Neutrophil (primary cell): ENCODE measurements around the gene SGMS1.

Source experiments
- H3K27ac ChIP-seq: fragments of 200-600 bp; sonication (generic); 2 replicates; pipeline ENCODE4 v1.5.1; 2016; ENCODE audit warnings: mild to moderate bottlenecking, moderate library complexity
- H3K27me3 ChIP-seq: fragments of 200-600 bp; sonication (generic); 2 replicates; pipeline ENCODE4 v1.6.0; 2016; ENCODE audit warnings: mild to moderate bottlenecking
- H3K36me3 ChIP-seq: fragments of 200-600 bp; sonication (generic); 2 replicates; pipeline ENCODE4 v1.5.1; 2017
- H3K4me1 ChIP-seq, 2 experiments: fragments of 200-600 bp in 1 of 2; sonication (generic) in 1 of 2; 1 replicate in 1 of 2; 2 replicates in 1 of 2; pipeline versions ENCODE4 v1.5.1 to v1.6.1; 2013 to 2016; ENCODE audit warnings: low read depth in 1 of 2, low read length in 1 of 2, mild to moderate bottlenecking in 1 of 2, moderate library complexity in 1 of 2; ENCODE audit not compliant: control insufficient read depth in 1 of 2, insufficient read depth in 1 of 2
- H3K4me3 ChIP-seq, 2 experiments: fragments of 200-600 bp in 1 of 2; sonication (generic) in 1 of 2; 1 replicate in 1 of 2; 2 replicates in 1 of 2; pipeline ENCODE4 v1.5.1; 2013 to 2016; ENCODE audit warnings: low read depth in 1 of 2, low read length in 1 of 2, mild to moderate bottlenecking in 1 of 2, moderate library complexity in 1 of 2
- H3K9me3 ChIP-seq: fragments of 200-600 bp; sonication (generic); 2 replicates; pipeline ENCODE4 v1.5.1; 2016
- TF ChIP-seq, protein P1 (sequence below): fragments of 200-600 bp; sonication (generic); IDR thresholded peaks from 2 replicates; pipeline ENCODE4 v1.5.1; 2016; ENCODE audit warnings: antibody characterized with exemption

Gene SGMS1

DNA sequence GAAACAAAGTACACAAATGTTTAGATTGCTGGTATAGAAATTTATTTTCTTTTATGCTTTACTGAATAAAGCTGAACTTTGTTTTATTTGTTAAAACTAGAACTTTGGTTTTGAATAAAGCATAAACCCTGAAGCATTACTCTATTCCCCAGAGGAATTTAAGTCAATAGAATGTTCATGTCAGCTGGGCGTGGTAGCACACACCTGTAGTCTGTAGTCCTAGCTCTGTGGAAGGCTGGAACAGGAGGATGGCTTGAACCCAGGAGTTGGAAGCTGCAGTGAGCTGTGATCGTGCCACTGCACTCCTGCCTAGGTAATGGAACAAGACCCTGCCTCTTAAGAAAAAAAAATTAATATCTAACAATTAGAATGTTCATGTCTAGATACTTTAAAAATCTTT is 233.5 kb downstream of the SGMS1 start:
- Histone ChIP-seq H3K4me3 (no peak overlapping the region), H3K4me1 (peaks cover 6 to 18% of the 10 kb centered on the region in 2 experiments), H3K9me3 (no peaks in the 10 kb centered on the region), H3K36me3 (no peaks in the 10 kb centered on the region), H3K27ac (no peak overlapping the region), H3K27me3 (no peaks in the 10 kb centered on the region)
- TF ChIP-seq, protein P1, sequence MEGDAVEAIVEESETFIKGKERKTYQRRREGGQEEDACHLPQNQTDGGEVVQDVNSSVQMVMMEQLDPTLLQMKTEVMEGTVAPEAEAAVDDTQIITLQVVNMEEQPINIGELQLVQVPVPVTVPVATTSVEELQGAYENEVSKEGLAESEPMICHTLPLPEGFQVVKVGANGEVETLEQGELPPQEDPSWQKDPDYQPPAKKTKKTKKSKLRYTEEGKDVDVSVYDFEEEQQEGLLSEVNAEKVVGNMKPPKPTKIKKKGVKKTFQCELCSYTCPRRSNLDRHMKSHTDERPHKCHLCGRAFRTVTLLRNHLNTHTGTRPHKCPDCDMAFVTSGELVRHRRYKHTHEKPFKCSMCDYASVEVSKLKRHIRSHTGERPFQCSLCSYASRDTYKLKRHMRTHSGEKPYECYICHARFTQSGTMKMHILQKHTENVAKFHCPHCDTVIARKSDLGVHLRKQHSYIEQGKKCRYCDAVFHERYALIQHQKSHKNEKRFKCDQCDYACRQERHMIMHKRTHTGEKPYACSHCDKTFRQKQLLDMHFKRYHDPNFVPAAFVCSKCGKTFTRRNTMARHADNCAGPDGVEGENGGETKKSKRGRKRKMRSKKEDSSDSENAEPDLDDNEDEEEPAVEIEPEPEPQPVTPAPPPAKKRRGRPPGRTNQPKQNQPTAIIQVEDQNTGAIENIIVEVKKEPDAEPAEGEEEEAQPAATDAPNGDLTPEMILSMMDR, result no peak

DNA sequence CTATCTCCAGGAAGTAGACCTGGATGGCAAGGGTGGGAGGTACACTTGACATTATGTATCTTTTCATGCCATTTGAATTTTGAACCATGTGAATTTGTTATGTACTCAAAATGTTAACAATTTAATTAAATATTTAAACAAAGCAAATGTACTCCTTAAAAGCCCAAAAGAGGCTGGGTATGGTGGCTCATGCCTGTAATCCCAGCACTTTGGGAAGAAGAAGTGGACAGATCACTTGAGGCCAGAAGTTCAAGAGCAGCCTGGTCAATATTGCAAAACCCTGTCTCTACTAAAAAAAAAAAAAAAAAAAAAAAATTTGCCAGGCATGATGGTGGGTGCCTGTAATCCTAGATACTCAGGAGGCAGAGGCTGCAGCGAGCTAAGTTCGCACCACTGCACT is 235.6 kb downstream of the SGMS1 start:
- Histone ChIP-seq H3K36me3 (no peaks in the 10 kb centered on the region), H3K4me3 (no peak overlapping the region), H3K9me3 (no peaks in the 10 kb centered on the region), H3K4me1 (peaks cover 0 to 5% of the 10 kb centered on the region in 2 experiments), H3K27ac (no peak overlapping the region), H3K27me3 (no peaks in the 10 kb centered on the region)
- TF ChIP-seq, protein P1, result no peak

DNA sequence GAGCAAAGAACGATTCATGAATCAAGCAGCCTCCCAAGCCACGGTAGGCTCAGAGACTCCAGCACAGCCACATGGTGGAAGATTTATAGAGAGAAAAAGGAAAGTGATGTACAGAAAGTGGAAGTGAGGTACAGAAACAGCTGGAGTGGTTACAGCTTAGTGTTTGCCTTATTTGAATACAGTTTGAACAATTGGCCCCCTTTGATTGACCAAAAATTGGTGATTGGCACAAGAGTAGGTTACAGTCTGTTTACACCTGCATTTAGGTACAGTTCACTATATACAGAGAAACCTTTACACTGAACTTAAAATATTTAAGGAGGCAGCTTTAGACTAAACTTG is 236.1 kb downstream of the SGMS1 start:
- no peak overlapping the region for H3K27ac ChIP-seq
- H3K27me3 ChIP-seq, result no peaks in the 10 kb centered on the region
- H3K4me3 ChIP-seq, result no peak overlapping the region
- H3K9me3 ChIP-seq, result no peaks in the 10 kb centered on the region
- no peaks in the 10 kb centered on the region for H3K36me3 ChIP-seq
- peaks cover 0 to 5% of the 10 kb centered on the region in 2 experiments for H3K4me1 ChIP-seq
- TF ChIP-seq, protein P1, result no peak

- no peaks in the 10 kb centered on the region for H3K9me3 ChIP-seq
- H3K36me3 ChIP-seq, result no peaks in the 10 kb centered on the region
- no peaks in the 10 kb centered on the region for H3K27me3 ChIP-seq
- TF ChIP-seq, protein P1, result no peak
- H3K4me3 ChIP-seq, result no peak overlapping the region
- no peak overlapping the region for H3K27ac ChIP-seq
- peaks cover 0 to 5% of the 10 kb centered on the region in 2 experiments for H3K4me1 ChIP-seq
Measured at GRCh38 chr10:50387007-50387731, 236.6 kb downstream of the SGMS1 start.

- TF ChIP-seq, protein P1, result no peak
- peaks cover 0 to 5% of the 10 kb centered on the region in 2 experiments for H3K4me1 ChIP-seq
- H3K27me3 ChIP-seq, result no peaks in the 10 kb centered on the region
Measured at GRCh38 chr10:50385624-50386023, 238.1 kb downstream of the SGMS1 start.

More at GRCh38 chr10:50385624-50386023, 238.1 kb downstream of the SGMS1 start:
- Histone ChIP-seq H3K4me3 (no peak overlapping the region), H3K36me3 (no peaks in the 10 kb centered on the region), H3K9me3 (no peaks in the 10 kb centered on the region), H3K27ac (no peak overlapping the region)
